NB4 (cell line): ENCODE data around the gene FRMPD1.

ENCODE experiments used
- DNase-seq: peaks from one replicate; pipeline ENCODE4 v3.0.0; 2010; ENCODE audit warnings: low read depth
- H3K4me3 ChIP-seq: one replicate; pipeline ENCODE4 v1.5.1; 2011; ENCODE audit warnings: mild to moderate bottlenecking, low read depth, low read length, moderate library complexity
- MYC ChIP-seq: IDR thresholded peaks from 2 replicates; pipeline ENCODE4 v1.6.1; 2011; ENCODE audit warnings: low read depth, low read length
- POLR2A ChIP-seq: IDR thresholded peaks from 2 replicates; pipeline ENCODE4 v1.6.1; 2011; ENCODE audit warnings: mild to moderate bottlenecking; ENCODE audit not compliant: insufficient read length; ENCODE audit errors: extremely low read depth
- TF ChIP-seq, protein P1 (sequence below): IDR thresholded peaks from one replicate; pipeline ENCODE4 v1.5.1; 2012; ENCODE audit warnings: low read depth, low read length
- TF ChIP-seq, protein P2 (sequence below): IDR thresholded peaks from 2 replicates; pipeline ENCODE4 v1.6.1; 2011; ENCODE audit warnings: low read depth, low read length

FRMPD1 gene

DNA sequence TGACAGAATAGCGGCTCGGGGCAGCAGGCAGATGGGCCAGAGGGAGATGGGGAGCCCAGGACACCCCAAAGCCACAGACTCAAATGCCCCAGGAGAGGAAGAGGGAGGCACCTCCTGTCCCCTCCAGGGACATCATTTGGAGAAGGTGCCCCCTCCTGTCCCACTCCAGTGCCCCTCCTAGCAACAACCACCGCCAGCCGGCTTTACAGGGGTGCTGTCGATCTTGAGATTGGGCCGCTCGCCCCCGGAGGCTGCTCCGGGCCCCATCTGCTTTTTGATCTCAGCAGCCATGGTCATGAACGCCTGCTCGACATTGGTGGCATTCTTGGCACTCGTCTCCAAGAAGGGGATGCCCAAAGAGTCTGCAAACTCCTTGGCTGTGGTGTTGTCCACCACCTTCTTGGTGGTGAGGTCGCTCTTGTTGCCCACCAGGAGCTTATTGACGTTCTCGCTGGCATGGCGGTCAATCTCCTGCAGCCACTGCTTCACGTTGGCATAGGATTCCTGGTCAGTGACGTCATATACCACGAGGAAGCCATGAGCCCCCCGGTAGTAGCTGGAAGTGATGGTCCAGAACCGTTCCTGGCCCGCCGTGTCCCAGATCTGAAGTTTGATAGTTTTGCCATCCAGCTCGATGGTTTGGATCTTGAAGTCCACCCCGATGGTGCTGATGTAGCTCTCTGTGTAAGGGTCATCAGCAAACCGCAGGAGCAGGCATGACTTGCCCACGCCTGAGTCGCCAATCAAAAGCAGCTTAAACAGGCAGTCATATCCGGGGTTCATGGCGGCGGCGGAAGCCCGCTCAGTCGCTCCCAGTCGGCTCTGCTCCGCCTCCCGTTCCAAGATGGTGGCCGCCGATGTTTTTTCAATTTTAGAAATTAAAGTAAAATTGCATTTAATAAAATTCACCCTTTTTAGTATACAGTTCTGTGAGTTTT lies 14.0 kb upstream of the FRMPD1 start:
- TF ChIP-seq POLR2A (no peak), MYC (no peak)
- TF ChIP-seq, protein P1, sequence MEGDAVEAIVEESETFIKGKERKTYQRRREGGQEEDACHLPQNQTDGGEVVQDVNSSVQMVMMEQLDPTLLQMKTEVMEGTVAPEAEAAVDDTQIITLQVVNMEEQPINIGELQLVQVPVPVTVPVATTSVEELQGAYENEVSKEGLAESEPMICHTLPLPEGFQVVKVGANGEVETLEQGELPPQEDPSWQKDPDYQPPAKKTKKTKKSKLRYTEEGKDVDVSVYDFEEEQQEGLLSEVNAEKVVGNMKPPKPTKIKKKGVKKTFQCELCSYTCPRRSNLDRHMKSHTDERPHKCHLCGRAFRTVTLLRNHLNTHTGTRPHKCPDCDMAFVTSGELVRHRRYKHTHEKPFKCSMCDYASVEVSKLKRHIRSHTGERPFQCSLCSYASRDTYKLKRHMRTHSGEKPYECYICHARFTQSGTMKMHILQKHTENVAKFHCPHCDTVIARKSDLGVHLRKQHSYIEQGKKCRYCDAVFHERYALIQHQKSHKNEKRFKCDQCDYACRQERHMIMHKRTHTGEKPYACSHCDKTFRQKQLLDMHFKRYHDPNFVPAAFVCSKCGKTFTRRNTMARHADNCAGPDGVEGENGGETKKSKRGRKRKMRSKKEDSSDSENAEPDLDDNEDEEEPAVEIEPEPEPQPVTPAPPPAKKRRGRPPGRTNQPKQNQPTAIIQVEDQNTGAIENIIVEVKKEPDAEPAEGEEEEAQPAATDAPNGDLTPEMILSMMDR: no peak
- TF ChIP-seq, protein P2, sequence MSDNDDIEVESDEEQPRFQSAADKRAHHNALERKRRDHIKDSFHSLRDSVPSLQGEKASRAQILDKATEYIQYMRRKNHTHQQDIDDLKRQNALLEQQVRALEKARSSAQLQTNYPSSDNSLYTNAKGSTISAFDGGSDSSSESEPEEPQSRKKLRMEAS: no peak
- no peak for DNase-seq
- H3K4me3 ChIP-seq: no peak overlapping the region

DNA sequence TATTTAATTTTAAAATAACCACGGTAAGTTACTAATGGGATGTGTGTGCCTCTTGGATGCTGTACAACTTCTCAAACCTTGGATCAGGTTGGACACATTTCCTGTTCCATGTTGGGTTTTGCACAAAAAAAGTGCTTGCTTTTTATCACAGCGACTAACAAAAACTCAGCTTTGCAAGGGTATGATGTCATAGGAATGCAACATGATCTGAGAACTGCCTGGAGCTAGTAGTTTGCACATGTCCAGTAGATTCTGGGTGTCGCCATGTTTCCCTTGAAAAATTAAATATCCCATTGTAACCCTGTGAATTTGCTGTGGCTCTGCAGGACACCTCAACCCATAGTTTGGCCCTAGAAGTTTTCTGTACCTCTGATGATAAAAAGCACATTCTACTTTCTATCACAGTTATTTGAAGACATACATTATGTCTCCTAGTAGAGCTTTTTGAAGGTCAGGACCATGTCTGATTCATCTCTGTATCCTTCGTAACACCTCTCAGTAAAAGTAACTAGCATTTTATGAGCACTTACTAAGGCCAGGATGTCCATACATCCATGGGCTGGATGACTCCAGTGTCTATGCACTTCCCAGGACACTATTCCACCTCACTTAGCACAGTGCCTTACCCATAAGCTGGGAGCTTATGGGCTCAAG lies 11.5 kb upstream of the FRMPD1 start:
- no peak for DNase-seq
- TF ChIP-seq MYC (no peak), POLR2A (no peak)
- TF ChIP-seq, protein P1: no peak
- TF ChIP-seq, protein P2: no peak

DNA sequence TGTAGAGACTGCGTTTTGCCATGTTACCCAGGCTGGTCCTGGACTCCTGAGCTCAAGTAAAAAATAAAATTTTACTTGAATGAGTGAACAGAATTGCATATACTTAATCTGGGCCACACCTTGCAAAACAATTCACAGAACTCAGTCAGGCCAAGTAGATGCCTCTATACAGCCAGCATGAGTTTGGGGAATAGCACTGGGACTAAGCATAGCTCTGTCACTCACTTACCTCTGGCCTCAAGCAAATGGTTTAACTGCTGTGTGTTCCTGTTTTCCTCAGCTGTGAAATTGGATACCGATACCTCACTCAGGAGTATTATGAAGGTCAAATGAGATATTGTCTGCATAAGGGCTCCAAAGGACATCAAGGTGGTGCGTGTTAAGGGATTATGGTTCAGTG lies 10.9 kb upstream of the FRMPD1 start:
- H3K4me3 ChIP-seq: no peak overlapping the region
- TF ChIP-seq MYC (no peak), POLR2A (no peak)
- TF ChIP-seq, protein P2: no peak
- TF ChIP-seq, protein P1: no peak
- DNase-seq: no peak

More for the DNA sequence above, 11.5 kb upstream of the FRMPD1 start:
- H3K4me3 ChIP-seq: no peak overlapping the region

DNA sequence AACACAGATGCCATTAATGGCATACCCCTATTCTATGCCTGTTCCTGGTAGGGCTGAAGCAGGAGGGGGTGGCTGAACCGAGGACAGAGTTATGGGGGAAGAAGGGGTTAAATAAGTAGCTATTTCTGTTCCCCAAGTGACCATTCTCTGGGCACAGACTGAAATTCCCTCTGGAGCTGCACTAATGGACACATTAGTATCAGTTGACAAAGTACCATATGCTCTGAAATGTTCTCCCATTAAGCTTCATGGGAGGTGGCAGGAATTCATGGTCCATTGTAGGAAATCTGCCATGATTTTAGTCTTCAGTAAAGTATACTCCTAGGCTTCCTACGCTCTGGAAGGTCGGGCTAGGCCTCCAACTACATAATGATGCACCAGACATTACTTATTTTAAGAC lies 10.5 kb upstream of the FRMPD1 start:
- no peak overlapping the region for H3K4me3 ChIP-seq
- DNase-seq: no peak
- TF ChIP-seq, protein P2: no peak
- no peak for TF ChIP-seq POLR2A
- TF ChIP-seq, protein P1: no peak
- TF ChIP-seq MYC: no peak

DNA sequence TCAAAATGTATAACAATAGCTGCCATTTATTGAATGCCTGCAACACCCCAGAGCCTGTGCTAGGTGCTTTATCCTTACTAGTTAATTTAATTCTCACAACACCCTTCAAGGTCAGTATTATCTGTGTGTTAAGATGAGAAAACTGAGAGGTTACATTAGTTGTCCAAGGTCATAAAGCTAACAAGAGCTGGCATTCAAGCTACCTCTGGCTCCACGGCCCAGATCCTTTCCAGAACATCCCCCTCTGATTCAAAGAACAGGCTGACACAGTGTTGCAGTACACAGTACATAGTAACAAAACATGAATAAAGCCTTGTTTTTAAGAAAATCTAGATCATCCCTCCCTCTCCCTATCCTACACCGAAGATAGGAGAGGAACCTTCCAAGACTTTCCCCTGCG lies 9.4 kb upstream of the FRMPD1 start:
- TF ChIP-seq, protein P1: no peak
- TF ChIP-seq, protein P2: no peak
- no peak for TF ChIP-seq MYC
- no peak for TF ChIP-seq POLR2A
- no peak for DNase-seq
- no peak overlapping the region for H3K4me3 ChIP-seq
